ENCODE results near the gene ONECUT1. TPM values are rescaled to one million over a fixed set of nuclear protein-coding genes. Genes with fewer than 3 reads are reported as not detected.
A peak's percentile ranks its signal among the peaks of the same experiment; 100 is the strongest.

ONECUT1 gene
- total and polyA plus RNA-seq, 5 donors from 2014 or later = not detected

DNA sequence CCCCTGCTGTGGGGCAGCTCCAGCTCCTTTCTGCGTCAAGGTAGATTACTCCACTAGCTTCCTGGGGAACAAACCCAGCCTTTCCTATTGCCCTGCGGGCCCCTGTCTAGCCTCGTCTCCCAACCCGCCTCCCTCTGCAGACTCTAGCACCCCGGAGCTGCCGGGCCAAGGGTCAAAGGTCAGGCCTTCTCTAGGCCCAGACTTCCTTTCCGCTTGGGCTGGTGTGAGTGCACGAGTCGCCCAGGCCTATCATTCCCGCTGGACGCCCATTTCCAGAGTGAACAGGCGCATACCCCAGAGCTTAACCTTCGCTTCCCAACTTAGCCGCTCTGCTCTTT, 11.6 kb upstream of the ONECUT1 start:
- DNase-seq (no peak), ATAC-seq (ENCODE audit: low read depth in 2 of 2) (no peak)
- no peak overlapping the region for H3K27ac Mint-ChIP-seq
- H3K27me3 Mint-ChIP-seq = peaks cover 93% of the 10 kb centered on the region
- Histone ChIP-seq H3K36me3 (ENCODE audit: control insufficient read depth, insufficient read depth, low read length) (no peaks in the 10 kb centered on the region), H3K4me1 (ENCODE audit: control insufficient read depth, insufficient read depth, low read length, poor library complexity, severe bottlenecking) (peaks cover 44% of the 10 kb centered on the region), H3K9me3 (ENCODE audit: control insufficient read depth in 2 of 2, low read length in 2 of 2) (peaks cover 0 to 9% of the 10 kb centered on the region in 2 experiments), H3K4me3 (ENCODE audit: low read depth, low read length) (no peak overlapping the region), H3K27ac (ENCODE audit: insufficient read depth, low read length, poor library complexity, severe bottlenecking) (no peak overlapping the region), H3K27me3 (ENCODE audit: control insufficient read depth, insufficient read depth, low read length) (peaks cover 57% of the 10 kb centered on the region)
- H3K4me3 Mint-ChIP-seq = peak overlapping the region in 1 of 4 donors; percentile 50
- peaks cover 0 to 16% (median 0%) of the 10 kb centered on the region in 7 donors for H3K9me3 Mint-ChIP-seq
- no peaks in the 10 kb centered on the region for H3K36me3 Mint-ChIP-seq
- peaks cover 9 to 49% (median 24%) of the 10 kb centered on the region in 4 donors for H3K4me1 Mint-ChIP-seq

DNA sequence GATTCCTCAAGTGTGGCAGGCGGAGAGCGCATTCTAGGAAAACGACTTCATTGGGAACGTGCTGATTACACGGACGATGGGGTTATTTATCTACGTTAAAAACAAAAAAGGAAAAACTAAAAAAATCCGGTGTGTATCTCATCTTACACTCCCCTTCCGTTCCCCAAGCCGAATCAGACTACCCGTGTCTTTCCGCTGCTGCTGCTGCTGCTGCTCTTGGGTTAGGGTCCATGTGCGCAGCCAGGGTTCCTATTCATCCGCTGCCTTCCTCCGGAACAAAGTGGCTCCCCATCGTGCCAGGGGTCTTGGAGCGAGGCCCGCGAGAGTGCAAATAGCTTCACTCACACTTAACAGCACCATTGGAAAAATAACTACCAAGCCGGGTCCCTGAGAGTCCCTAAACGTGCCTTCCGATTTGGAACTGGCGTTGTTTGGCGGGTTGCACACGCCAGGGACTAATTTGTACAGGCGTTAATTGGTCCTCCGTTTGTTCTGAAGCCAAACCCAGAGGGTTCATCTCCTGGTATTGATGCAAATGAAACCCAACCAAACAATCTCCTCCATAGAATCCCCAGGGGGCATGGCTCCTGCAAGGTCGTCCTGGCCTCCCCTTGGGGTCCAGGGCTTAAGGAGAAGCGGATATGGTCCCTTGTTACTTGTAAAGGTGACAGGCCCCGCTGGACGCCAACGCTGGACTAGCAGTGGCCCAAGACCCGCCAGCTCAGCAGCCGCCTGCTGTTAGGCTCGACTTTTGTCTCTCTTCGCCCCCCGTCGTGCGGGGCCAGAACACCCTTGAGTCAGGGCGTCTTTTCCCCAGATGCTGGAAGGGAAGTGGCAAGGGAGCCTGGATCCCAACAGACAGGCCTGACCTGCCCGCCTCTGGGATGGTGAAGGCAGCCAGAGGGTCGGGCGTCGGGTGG, 11.0 kb upstream of the ONECUT1 start:
- Mint-ChIP-seq H3K9me3 (peaks cover 0 to 16% (median 0%) of the 10 kb centered on the region in 7 donors), H3K4me1 (peaks cover 9 to 51% (median 24%) of the 10 kb centered on the region in 4 donors), H3K27me3 (peaks cover 93% of the 10 kb centered on the region), H3K27ac (peak overlapping the region in 1 of 3 donors; percentile 46), H3K36me3 (no peaks in the 10 kb centered on the region), H3K4me3 (peak overlapping the region in 3 of 4 donors; percentile 39 to 65 (median 47))
- Histone ChIP-seq H3K27ac (ENCODE audit: insufficient read depth, low read length, poor library complexity, severe bottlenecking) (no peak overlapping the region), H3K4me1 (ENCODE audit: control insufficient read depth, insufficient read depth, low read length, poor library complexity, severe bottlenecking) (peaks cover 39% of the 10 kb centered on the region), H3K4me3 (ENCODE audit: low read depth, low read length) (no peak overlapping the region), H3K36me3 (ENCODE audit: control insufficient read depth, insufficient read depth, low read length) (no peaks in the 10 kb centered on the region), H3K27me3 (ENCODE audit: control insufficient read depth, insufficient read depth, low read length) (peaks cover 58% of the 10 kb centered on the region), H3K9me3 (ENCODE audit: control insufficient read depth in 2 of 2, low read length in 2 of 2) (peaks cover 0 to 9% of the 10 kb centered on the region in 2 experiments)
- ATAC-seq (ENCODE audit: low read depth in 2 of 2) (no peak), DNase-seq (no peak)

DNA sequence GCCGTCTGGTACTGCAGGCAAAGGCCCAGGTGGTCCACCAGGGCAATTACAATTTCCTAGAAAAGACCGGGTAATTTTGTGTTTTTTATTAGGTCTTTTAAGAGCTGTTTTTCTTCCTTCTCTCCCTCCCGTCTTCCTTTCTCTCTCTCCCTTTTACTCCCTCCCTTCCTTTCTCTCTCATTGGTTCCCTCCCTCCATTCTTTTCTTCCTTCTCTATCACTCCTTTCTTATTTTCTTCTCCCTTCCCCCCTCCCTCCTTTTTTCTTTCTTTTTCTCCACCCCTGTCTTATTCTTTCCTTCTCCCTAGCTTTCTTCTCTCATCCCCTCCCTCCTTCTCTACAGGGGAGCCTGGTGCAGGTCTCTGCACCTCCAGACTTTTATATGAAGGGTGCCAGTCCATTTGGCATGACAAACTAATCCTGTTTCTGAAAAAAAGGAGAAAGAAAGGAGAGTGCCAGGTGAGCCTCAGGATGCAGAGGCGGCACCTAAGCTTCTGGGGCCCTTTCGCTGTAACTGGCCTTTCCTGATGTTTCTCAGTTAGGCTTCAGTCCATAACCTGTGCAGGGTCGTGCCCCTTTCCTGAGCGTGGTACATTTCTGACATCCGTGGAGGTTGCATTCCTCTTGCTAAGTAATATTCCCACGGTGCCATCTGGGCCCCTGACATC, 9.1 kb upstream of the ONECUT1 start:
- DNase-seq (no peak), ATAC-seq (ENCODE audit: low read depth in 2 of 2) (no peak)
- peaks cover 69% of the 10 kb centered on the region for H3K27me3 ChIP-seq (ENCODE audit: control insufficient read depth, insufficient read depth, low read length)
- Mint-ChIP-seq H3K36me3 (no peaks in the 10 kb centered on the region), H3K27ac (no peak overlapping the region), H3K9me3 (peaks cover 0 to 16% (median 0%) of the 10 kb centered on the region in 7 donors), H3K27me3 (peaks cover 99% of the 10 kb centered on the region), H3K4me1 (peaks cover 9 to 56% (median 26%) of the 10 kb centered on the region in 4 donors), H3K4me3 (peak overlapping the region in 2 of 4 donors; percentile 16 to 32)
- no peak overlapping the region for H3K27ac ChIP-seq (ENCODE audit: insufficient read depth, low read length, poor library complexity, severe bottlenecking)
- H3K9me3 ChIP-seq (ENCODE audit: control insufficient read depth in 2 of 2, low read length in 2 of 2) = peaks cover 0 to 9% of the 10 kb centered on the region in 2 experiments
- H3K4me1 ChIP-seq (ENCODE audit: control insufficient read depth, insufficient read depth, low read length, poor library complexity, severe bottlenecking) = peaks cover 22% of the 10 kb centered on the region
- H3K36me3 ChIP-seq (ENCODE audit: control insufficient read depth, insufficient read depth, low read length) = no peaks in the 10 kb centered on the region
- H3K4me3 ChIP-seq (ENCODE audit: low read depth, low read length) = no peak overlapping the region

DNA sequence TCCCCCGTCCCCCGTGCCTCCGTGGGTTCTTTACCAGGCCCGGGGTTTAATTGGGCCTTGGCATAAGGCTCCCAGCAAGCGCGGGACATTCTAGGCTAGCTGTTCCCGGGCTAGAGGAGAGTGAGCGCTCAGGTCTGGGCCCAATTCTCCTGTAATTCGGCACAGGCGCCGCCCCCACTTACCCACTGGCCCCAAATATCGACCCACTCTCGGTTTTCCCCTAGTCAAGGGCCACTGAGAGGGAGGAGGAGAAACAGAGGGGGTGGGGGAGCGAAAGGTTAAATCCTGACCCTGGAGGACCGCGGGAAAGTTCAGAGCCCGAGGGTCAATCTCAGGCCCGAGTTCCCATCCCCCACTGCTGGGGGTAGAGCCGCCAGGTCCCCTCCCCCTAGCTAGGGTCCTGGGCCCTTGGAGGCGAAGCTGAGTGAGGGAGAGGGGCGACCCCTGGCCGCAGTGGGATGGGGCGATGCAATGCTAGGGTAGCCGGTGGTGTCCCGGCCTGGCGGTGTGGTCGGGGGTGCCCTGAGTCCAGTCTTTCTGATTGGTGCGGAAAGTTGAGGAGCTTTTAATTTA, 8.5 kb upstream of the ONECUT1 start:
- peaks cover 15% of the 10 kb centered on the region for H3K4me1 ChIP-seq (ENCODE audit: control insufficient read depth, insufficient read depth, low read length, poor library complexity, severe bottlenecking)
- H3K4me3 Mint-ChIP-seq = peak overlapping the region in 1 of 4 donors; percentile 21
- peaks cover 75% of the 10 kb centered on the region for H3K27me3 ChIP-seq (ENCODE audit: control insufficient read depth, insufficient read depth, low read length)
- H3K9me3 Mint-ChIP-seq = peaks cover 0 to 16% (median 0%) of the 10 kb centered on the region in 7 donors
- DNase-seq (no peak), ATAC-seq (ENCODE audit: low read depth in 2 of 2) (no peak)
- peaks cover 9 to 52% (median 26%) of the 10 kb centered on the region in 4 donors for H3K4me1 Mint-ChIP-seq
- no peak overlapping the region for H3K27ac Mint-ChIP-seq
- H3K9me3 ChIP-seq (ENCODE audit: control insufficient read depth in 2 of 2, low read length in 2 of 2) = peaks cover 0 to 9% of the 10 kb centered on the region in 2 experiments
- H3K27me3 Mint-ChIP-seq = peaks cover 100% of the 10 kb centered on the region
- no peaks in the 10 kb centered on the region for H3K36me3 ChIP-seq (ENCODE audit: control insufficient read depth, insufficient read depth, low read length)
- no peak overlapping the region for H3K4me3 ChIP-seq (ENCODE audit: low read depth, low read length)
- no peaks in the 10 kb centered on the region for H3K36me3 Mint-ChIP-seq
- no peak overlapping the region for H3K27ac ChIP-seq (ENCODE audit: insufficient read depth, low read length, poor library complexity, severe bottlenecking)

DNA sequence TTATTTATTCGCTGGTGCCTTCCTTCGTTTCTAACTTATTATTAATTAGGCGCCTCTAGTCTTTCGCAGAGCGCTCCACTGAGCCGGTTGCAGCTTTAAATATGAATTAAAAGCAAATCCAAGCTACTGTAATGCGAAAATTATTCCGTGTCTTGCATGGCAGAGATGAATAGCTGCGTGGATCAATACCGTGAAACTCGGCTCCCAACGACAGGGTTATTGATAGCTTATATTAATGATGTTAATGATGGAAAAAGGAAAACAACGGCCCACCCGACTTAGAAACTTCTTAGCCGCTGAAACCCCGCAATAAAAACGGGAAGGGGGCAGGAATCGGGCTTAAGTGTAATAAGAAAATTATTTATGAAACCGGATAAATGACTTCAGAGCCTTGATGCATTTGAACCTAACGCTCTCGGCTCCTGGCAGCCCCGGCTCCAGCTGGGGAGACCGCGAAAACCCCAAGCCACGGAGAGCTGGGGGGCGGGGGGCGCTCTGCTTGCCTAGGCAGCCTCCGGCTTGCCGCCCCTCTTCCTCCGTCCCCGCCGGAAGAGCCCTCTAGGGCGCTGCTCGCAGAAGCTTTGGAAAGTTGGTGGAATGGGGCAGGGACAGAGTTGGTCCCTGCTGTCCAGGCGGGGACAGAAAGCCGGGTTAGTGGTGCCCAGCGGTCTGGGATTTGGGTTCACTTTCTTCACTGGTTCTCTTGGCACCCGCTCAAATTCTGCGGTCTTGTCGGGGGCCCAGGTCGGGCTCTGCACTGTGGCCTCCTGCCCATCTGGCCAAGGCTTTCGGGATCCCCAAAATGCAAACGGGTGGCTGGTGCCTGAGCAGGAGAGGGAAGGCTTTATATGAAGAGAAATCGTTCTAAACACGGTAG, 7.7 kb upstream of the ONECUT1 start:
- Histone ChIP-seq H3K36me3 (ENCODE audit: control insufficient read depth, insufficient read depth, low read length) (no peaks in the 10 kb centered on the region), H3K4me3 (ENCODE audit: low read depth, low read length) (no peak overlapping the region), H3K27me3 (ENCODE audit: control insufficient read depth, insufficient read depth, low read length) (peaks cover 75% of the 10 kb centered on the region), H3K9me3 (ENCODE audit: control insufficient read depth in 2 of 2, low read length in 2 of 2) (peaks cover 0 to 9% of the 10 kb centered on the region in 2 experiments), H3K27ac (ENCODE audit: insufficient read depth, low read length, poor library complexity, severe bottlenecking) (no peak overlapping the region), H3K4me1 (ENCODE audit: control insufficient read depth, insufficient read depth, low read length, poor library complexity, severe bottlenecking) (peaks cover 10% of the 10 kb centered on the region)
- peaks cover 100% of the 10 kb centered on the region for H3K27me3 Mint-ChIP-seq
- no peak for ATAC-seq (ENCODE audit: low read depth in 2 of 2)
- peak overlapping the region in 1 of 4 donors; percentile 8 for H3K4me3 Mint-ChIP-seq
- peaks cover 9 to 46% (median 27%) of the 10 kb centered on the region in 4 donors for H3K4me1 Mint-ChIP-seq
- peaks cover 0 to 18% (median 0%) of the 10 kb centered on the region in 7 donors for H3K9me3 Mint-ChIP-seq
- DNase-seq = no peak
- H3K36me3 Mint-ChIP-seq = no peaks in the 10 kb centered on the region
- no peak overlapping the region for H3K27ac Mint-ChIP-seq

DNA sequence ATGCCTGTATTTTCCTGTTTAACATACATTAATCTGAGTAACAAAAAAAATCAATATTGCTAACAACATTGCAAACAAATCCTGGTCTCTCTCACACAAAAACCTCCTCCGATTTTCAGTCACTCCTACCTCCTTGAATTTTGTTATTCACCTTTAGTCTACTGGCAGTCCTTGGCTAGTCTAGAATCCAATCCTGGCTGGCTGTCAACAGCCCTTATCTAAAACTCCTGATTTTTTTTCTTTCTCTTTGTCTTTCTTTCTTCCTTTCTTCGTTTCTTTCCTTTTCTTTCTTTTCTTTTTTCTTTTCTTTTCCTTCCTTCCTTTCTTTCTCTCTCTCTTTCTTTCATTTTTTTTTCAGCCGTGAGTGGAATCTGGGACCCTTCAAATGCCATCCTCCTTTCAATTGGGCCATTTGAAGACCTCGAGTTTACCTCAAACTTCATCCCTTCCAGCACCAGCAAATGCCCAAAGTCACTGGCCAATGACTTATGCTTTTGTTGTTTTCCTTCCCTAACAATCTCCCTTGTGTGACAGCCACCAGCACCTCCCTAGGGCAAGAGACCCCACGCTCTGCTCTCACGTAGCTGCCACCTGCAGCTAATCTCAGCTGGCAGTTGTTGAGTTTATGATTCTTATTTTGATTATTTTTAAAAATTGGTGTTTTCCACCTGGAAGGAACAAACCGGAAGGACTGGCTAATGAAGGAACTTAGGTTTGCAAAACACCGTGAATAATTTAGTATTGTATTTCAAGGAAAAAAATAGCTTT, 6.8 kb upstream of the ONECUT1 start:
- Histone ChIP-seq H3K27me3 (ENCODE audit: control insufficient read depth, insufficient read depth, low read length) (peaks cover 75% of the 10 kb centered on the region), H3K4me1 (ENCODE audit: control insufficient read depth, insufficient read depth, low read length, poor library complexity, severe bottlenecking) (peaks cover 10% of the 10 kb centered on the region), H3K36me3 (ENCODE audit: control insufficient read depth, insufficient read depth, low read length) (no peaks in the 10 kb centered on the region), H3K4me3 (ENCODE audit: low read depth, low read length) (no peak overlapping the region), H3K27ac (ENCODE audit: insufficient read depth, low read length, poor library complexity, severe bottlenecking) (no peak overlapping the region), H3K9me3 (ENCODE audit: control insufficient read depth in 2 of 2, low read length in 2 of 2) (peaks cover 0 to 9% of the 10 kb centered on the region in 2 experiments)
- Mint-ChIP-seq H3K9me3 (peaks cover 0 to 11% (median 0%) of the 10 kb centered on the region in 7 donors), H3K27me3 (peaks cover 100% of the 10 kb centered on the region), H3K4me3 (peak overlapping the region in 2 of 4 donors; percentile 8 to 36), H3K4me1 (peaks cover 5 to 44% (median 28%) of the 10 kb centered on the region in 4 donors), H3K27ac (peak overlapping the region in 1 of 3 donors; percentile 86), H3K36me3 (no peaks in the 10 kb centered on the region)
- DNase-seq (no peak), ATAC-seq (ENCODE audit: low read depth in 2 of 2) (no peak)
